DMS79 treated with DMSO at 0.1 percent for 48 hours (cell line): ENCODE results near the gene CTNNA2.
A peak's percentile ranks its signal among the peaks of the same experiment; 100 is the strongest.
"Not testable (repeated sequence)": the region's sequence is repeated elsewhere in the genome, so short reads cannot be mapped to it uniquely, and the experiment has no call there.

ENCODE experiments used
- DNase-seq: peaks from one replicate; lab custom pipeline; 2025; lab: John Stamatoyannopoulos, UW

The CTNNA2 gene

DNA sequence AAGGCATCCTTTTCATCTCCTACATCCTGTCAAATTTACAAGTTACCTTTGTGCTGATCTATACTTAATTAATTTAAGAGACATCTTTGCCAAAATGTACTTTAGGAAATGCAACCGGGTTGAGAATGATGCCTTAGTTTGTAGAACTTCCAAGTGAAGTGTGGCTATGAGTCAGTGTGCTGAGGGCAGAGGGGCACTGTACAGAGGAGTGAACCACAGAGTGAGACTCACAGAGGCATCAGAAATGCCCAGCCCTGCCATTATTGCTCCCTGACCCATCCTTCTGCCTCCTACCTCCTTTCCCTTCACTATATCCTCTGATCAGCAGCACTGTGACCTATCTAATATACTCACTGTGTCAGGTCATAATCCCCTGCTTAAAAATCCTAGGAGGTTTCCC is 471.6 kb downstream of the CTNNA2 start:
- no peak for DNase-seq

DNA sequence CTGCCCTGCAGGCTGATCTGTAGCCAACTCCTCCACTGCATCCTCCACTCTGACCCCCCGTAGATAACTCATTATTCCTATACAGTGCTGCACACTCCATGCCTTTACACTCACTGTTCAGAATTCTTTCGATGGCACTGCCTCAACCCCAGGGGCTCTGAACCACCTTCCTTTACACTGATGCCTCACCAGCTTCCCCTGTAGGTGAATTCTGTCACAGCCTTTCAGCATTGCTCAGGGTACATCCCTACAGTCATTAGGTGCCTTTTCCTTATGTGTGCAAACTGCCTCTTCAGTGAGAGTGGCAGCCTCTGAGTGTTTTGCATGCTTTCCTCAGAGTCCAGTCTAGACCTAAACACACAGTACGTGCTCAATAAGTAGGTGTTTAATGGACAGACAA is 472.3 kb downstream of the CTNNA2 start:
- no peak for DNase-seq

DNA sequence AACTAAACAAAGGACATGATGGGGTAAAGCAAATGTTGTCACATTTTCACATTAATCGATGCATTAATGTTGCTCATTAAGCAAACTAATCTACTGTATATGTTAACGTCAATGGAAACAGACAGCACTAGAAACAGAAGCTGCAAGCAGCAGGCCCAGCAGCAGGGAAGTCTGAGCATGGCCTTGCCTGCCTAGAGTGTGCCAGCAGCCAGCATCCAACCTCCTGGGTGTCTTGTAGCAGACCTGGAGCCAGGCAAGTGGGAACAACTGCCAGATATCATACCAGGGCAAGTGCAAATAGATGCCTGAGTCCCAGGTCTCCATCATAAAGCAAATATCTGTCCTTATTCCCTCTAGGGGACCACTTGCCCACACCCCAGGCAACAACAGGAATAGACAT is 472.7 kb downstream of the CTNNA2 start:
- no peak for DNase-seq

DNA sequence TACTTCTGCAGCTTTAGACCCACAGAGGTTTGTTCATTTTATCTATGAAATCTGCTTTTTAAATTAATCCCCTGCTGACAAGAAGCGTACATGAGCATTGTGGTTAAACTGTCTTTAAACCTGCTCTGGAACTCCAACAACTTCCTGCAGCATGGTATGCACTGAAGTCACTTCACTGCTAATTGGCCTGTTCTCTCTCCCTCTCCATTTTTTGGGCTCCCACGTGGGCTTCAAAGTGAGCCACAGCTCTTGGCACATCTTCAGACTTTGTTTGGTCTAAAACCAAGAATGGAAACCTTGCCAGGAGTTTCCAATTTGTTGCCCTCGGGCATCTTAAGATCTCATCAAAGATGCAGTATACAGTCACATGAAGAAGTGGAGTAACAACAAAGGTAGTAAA is 480.3 kb downstream of the CTNNA2 start:
- peak; percentile 65 for DNase-seq

DNA sequence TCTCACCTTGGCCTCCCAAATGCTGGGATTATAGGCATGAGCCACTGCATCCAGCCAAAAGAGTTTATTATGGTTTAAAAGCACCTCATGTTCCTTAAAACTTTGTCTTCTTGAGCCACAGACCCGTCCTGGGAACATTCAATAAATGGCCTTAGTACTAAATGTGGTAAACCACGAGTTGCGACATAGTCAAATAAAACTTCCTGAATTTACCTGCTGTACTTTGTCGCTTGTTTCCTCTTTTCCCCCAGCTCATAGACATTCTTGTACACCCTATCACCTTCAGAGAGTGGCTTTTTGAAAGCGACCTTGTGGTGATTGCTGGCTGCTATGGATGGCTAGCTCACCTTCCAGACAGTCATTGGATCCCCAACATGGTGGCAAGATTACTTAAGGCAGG is 481.3 kb downstream of the CTNNA2 start:
- DNase-seq: no peak

DNA sequence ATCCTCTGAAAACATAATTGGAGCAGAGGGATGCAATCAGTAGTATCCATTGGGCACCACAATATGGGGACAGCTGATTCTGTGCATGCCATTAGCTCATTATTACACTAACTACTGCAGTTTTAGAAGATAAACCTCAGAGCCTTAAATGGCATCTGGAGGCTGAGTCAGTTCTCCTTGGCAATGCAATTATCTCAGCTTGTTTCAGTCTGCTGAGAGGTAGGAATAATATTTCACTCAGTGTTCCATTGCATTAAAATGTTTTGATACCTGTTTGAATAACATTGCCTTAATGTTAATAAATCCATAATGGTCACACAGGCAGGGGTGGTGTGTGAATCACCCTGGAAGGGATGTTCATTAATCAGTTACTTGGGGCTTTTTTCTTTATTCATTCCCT is 482.1 kb downstream of the CTNNA2 start:
- no peak for DNase-seq

DNA sequence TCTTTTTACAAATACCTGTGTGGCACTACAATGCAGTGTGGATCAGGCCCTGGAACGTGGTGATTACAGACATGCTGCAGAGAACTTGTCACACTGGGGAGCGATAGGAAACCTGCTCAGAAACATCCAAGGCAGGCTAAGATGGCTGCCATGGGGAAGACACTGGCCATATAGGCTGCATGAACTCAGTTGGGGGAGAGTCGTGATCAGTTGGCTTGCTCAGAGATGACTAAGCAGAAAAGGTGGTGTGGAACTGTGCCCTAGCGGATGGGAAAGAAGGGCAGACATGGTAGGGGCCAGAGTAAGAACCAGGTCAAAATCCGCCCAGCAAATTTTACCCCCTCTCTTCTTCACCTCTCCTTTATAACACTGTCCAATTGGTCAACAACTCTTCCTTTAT is 483.9 kb downstream of the CTNNA2 start:
- no peak for DNase-seq

DNA sequence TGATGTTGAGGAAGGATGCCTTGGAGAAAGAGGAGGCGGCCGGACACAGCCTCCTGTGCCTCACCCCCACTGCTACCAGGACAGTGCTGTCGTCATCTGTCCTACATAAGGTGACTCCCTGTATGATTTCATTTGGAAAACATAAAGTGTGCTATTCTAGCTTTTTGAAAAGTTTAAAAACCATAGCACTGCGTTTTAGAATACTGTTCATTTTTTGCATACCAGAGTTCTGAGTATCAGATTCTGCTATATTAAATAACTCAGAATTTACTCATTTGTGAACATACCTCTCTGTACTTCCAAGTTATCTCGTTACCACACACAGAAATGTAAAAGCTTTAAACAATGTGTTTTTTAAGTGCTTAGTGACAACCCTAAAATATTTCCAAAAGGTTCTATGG is 488.9 kb downstream of the CTNNA2 start:
- no peak for DNase-seq

DNA sequence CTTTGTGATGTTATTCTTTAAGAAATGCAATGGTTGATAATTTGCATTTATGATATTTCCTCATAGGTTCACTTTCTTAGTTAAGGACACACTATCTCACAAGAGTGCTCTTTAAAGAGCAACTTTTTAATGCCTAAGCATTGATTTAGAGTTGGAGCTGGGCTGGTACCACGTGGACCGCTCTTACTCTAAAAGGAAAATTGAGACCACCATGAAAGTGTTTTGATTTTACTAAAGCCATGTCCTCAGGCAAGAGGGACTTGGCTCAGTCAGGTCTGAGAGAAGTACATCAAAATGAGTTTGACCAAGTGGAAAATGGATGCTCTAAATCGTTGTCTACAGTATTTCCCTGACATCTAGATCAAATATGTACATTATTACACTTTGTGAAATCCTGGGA is 489.3 kb downstream of the CTNNA2 start:
- DNase-seq: no peak

DNA sequence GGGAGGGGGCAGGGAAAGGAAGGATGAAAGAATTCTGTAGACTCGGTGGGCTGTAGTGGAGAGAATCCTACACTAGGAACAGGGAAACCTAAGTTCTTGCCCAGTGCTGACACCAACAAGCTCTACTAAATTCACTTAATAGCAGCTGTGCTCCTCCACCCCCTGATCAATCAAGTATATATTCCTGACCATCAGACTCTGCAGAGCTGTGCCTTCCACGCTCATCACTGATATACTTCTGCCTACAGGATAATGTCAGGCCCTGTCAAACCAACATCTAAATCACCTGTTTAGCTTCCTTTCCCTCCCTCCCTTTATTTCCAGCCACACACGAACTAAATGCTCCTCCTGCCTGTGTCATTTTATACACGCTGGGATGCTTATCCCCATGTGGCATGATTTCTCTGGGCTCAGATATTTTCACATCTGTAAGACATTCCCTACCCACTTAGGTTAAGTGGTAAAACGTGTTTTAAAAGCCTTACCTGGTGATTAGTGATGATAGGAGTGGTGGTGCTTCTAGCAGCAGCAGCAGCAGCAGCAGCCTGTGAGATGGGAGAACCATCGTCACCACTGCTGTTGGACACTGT is 489.8 kb downstream of the CTNNA2 start:
- DNase-seq: no peak

DNA sequence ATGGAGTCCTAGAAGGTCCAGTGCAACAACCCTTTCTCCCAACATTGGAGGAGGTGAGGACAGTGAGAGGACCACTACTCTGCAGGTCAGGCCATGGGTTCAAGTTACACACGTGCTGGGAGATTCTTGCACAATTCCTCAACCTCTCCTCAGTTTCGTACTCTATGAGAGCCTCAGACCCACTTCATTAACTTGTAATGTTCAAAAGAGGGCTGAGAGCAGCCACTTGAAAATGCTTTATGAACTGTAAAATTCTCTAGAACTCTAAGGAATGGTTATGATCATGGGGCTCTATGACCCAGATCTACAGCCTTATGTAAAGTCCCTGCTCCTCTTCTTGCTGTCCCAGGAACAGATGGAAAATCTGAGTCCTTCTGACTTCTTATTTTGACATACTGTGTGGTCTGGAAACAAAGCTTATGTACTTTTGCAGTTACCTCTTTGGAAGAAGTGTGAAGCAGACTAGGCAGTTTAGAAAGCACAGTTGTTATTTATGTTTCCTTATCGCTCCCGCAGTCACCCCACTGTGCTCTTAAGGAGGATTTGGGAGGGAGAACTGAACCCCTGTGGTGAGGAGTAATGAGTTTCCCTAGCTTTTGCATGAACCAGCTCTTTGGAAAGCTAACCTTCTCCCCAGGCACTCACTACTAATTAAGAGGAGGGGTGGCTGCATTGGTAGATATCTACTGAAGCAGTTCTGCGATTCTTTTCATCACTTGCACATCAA is 495.1 kb downstream of the CTNNA2 start:
- DNase-seq: peak; percentile 76

DNA sequence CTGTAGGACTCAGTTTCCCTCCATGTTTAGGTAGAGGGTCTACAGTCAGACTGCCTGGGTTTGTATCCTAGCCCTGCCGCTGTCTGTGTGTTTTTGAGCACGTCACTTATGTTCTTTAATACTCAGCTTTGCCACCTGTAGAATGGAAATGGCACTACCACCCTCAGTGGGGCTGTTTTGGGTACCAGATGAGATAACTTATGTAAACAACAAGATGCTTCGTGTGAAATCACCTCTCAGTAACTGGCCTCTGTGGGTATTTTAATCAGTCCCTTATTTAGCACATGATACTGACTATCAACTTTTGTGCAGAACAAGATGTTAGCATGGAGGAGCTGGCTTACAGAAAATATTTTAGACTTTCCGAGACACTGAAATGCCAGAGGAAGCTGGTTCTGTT is 495.7 kb downstream of the CTNNA2 start:
- no peak for DNase-seq

DNA sequence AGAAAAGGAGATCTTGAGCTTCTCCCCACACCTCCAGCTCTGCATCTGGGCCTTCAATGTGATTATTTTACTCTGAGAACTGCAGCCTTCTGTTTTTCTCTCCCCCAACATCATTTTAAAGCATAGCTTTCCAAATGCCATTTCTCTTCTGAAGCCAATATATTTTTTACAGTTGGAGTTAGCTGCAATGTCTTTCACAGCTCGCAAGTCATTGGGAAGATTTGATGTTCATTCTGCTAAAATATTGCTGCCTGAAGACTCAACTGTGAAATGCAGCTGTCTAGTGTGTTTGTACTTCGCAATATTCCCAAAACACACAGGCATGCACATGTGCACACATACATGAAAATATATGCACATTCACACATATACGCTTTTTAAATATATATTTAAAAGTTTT is 496.4 kb downstream of the CTNNA2 start:
- DNase-seq: no peak

DNA sequence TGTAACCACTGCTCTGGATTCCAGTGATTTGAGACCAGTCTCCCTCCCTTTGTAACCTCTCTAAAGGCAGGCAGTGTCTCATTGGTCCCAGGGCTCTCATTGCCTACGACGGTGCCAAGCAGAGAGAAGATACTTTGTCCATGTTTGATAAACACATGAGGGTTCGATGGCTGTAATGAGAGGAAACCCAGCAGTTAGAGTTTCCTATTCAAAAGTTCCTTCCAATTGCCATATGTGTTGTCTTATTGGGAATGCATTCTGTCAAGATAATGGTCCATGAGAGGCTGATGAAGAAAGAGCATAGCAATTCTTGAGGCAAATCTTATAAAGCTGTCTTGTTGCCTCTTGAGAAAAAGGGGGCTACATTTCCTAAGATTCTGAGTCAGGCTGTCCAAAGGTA is 499.2 kb downstream of the CTNNA2 start:
- DNase-seq: no peak

DNA sequence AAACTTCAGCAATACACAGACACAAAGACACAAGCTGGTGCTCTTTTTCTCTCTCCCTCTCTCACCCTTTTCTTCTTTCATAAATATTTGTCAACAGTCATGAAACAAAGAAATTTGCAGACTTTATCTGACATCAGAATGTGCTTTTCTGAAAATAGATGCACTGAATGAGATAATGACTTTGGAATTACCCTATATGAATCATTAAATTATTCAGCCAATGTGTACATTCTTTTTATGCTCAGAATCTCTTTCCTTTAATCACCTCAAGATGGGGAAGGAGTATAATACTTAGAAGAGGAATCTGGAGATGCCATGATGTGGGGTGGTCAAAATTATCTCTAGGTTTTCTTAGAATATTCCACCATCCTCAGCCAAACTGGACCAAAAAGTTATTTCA is 501.8 kb downstream of the CTNNA2 start:
- DNase-seq: no peak

DNA sequence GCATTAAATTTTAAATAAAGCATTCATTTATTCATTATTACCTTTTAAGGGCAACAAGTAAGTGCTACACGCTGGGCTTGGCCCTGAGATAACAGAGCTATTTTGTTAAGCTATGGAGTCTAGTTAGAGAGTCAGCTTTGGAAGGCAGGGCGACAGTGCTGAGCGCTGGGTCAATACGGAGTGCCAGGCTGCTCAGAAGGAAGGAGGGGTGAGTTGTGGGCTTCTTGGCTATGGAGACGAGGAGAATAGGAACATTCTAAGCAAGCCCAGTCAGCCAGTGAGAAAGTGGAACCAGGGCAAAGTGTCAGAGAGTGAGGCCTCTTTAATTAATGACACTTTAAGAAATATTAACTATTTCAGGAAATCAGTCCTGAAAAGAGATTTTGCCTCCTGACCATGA is 503.3 kb downstream of the CTNNA2 start:
- DNase-seq: no peak

DNA sequence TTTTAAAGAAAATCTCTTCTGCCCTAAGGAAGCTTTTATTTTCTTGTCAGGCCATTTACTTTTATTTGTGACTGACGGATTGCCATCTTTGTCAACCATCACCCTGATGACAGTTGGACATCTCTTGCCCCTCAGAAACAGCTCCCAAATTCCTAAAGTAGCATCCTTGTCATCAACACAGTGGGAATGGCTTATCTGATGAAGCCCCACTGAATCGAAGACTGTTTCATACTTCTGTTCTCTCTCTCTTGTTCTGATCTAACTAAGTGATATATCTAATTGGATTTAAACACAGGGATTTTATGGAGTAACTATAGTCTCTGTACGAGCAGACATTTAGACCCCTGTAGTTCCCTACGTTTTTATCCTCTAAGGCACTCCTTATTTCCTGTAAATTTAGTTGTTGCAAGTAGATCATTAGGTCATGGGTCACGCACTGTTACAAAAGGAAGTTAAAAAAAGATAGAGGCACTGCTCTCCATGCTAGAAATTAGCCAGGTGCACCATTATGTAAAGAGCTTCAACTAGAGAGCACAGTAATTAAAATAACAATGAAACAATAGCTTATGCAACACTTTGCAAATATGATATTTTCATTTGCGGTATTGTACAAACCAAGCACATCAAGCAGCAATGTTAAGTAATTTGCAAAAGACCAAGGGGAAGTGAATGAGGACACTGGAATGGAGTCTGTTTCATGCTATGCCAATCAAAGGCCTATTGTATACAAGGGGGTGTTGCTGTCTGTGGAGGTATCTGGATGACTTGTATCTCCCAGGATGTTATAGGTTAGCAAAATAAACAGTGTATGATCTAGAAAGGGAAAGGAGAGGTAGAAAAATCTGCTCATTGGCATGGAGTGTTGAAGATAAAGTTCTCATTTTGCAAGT is 507.0 kb downstream of the CTNNA2 start:
- peak; percentile 50 for DNase-seq

DNA sequence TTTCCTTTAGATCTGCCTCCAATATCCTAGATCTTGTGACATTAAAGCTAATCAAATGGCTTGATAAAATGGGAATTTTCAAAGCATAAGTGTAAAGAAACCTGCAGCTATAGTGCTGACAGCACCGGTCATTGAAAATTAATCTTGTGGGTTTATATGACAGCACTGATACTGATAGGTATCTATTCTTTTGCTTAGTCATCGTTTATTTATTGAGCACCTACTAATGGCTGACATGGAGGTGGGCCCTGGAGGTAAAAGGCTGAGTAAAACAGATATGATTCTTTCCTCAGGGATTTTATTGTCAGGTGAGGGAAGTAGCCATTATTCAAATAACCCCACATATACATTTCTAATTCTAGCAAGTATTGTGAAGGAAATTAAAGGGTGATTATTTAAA is 509.2 kb downstream of the CTNNA2 start:
- no peak for DNase-seq

DNA sequence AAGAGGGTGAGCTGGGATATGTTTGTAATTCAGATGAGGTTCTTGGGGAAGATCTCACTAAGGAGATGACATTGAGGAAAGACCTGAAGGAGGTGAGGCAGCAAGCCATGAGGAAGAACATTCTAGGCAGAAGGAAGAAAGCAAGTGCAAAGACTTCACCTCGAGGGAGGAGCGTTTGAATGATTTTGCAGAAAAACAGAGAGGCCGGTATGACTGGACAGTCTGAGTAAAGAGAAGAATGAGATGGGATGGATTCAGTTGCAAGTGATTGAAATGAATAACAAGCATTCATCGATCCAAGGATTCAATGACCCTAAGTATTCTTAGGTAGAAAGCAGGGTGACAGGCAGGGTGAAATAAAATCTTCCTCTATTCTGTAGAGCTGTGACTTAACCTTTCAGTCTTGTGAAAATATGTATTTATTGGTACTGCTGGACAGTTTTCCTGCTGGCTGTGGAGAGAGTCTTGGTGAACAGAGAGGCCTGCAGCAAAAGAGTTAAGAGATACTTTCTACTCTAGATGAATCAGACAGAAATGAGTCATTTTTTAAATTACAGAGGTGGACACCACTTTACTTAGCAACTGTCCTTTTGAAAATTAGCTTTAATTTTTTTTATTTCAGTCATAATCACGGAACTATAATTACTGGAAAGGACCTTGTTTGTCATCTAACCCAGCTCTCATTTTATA is 513.3 kb downstream of the CTNNA2 start:
- no peak for DNase-seq

DNA sequence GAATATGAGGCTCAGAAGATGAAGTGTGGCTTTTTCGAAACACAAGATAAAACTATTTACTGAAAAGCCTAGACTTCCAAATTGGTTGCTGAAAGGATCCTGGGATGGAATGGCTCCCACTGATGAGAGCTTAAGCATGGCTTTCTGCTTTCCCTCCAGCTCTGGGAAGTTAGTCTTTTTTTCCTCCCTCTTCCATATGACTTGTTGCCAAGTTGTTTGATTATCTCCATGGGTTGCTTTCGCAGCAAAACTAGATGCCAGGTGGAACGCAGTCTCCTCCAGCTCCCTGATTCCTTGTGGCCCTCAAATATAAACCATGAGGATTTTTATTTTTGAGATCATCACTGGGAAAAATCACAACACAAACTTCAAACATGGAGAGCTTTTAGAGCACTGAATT is 515.2 kb downstream of the CTNNA2 start:
- DNase-seq: no peak

DNA sequence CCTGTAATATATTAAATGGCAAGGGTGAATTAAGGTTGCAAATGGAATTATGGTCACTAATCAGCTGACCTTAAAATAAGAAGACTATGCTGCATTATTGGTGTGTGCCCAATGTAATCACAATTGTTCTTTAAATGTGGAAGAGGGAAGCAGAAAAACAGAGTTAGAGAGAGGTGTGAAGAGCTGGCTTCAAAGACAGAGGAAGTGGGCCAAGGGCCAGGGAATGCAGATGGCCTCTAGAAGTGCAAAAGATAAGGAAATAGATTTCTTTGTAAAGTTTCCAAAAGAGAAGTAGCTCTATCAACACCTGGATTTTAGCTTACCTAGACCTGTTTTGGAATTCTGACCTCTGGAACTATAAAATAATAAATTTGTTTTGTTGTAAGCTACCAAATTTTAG is 515.7 kb downstream of the CTNNA2 start:
- DNase-seq: no peak

DNA sequence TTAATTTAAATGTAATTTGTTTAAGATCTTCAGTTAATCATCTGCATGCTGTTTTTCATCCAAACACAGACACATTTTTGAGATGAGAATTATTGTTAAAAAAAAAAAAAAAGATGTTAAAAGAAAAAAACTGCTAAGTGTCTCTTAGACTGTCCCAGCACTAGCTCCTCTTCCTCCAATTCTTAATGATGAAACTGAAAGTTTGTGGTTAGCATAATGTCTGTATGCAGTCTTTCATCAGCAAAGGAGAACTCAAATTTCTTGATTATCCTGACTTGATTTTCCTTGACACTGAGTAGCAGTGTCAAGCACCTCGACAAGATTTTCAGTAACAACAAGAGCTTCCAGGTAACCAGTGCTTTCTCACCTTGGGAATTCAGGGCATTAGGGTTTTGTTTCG is 517.3 kb downstream of the CTNNA2 start:
- no peak for DNase-seq

DNA sequence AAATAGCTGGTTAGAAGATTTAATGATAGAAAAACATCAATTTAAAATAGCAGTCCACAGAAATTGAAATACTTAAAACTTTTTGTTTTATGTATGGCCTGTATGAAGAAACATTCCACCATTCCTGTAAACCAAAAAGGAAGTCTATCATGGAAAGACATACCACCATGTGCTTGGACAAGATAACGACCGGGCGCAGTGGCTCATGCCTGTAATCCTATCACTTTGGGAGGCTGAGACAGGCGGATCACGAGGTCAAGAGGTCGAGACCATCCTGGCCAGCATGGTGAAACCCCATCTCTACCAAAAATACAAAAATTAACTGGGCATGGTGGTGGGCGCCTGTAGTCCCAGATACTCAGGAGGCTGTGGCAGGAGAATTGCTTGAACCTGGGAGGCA is 519.8 kb downstream of the CTNNA2 start:
- DNase-seq: not testable (repeated sequence)
